ENCODE measurements around the gene RNF43.

RNF43 gene

GRCh38 chr17:58381124-58382035, 36.0 kb downstream of the RNF43 start:
- Histone ChIP-seq H3K27me3 (ENCODE audit: insufficient read depth, insufficient read length) (no peaks in the 10 kb centered on the region), H3K9me3 (ENCODE audit: insufficient read depth, low read length) (no peaks in the 10 kb centered on the region), H3K4me3 (ENCODE audit: insufficient read length, low read depth) (no peak overlapping the region), H3K36me3 (ENCODE audit: insufficient read depth, insufficient read length, low read length) (no peaks in the 10 kb centered on the region), H3K9ac (ENCODE audit: insufficient read length, low read depth) (no peak overlapping the region), H3K4me1 (ENCODE audit: insufficient read depth, insufficient read length) (peaks cover 10% of the 10 kb centered on the region)
- TF ChIP-seq YY1 (IDR thresholded peaks at IDR 0.05; ENCODE audit: insufficient read depth, insufficient read length) (no peak), ZNF274 (IDR thresholded peaks at IDR 0.05; ENCODE audit: low read depth, low read length) (no peak), SUZ12 (IDR thresholded peaks at IDR 0.05; ENCODE audit: extremely low read depth, insufficient read depth, insufficient read length) (no peak)
- no peak for DNase-seq (ENCODE audit: low read depth, low spot score)

GRCh38 chr17:58380207-58381123, 36.9 kb downstream of the RNF43 start:
- no peak for DNase-seq (ENCODE audit: low read depth, low spot score)
- Histone ChIP-seq H3K4me1 (ENCODE audit: insufficient read depth, insufficient read length) (peaks cover 10% of the 10 kb centered on the region), H3K9me3 (ENCODE audit: insufficient read depth, low read length) (no peaks in the 10 kb centered on the region), H3K36me3 (ENCODE audit: insufficient read depth, insufficient read length, low read length) (no peaks in the 10 kb centered on the region), H3K4me3 (ENCODE audit: insufficient read length, low read depth) (no peak overlapping the region), H3K27me3 (ENCODE audit: insufficient read depth, insufficient read length) (no peaks in the 10 kb centered on the region), H3K9ac (ENCODE audit: insufficient read length, low read depth) (no peak overlapping the region)
- TF ChIP-seq YY1 (IDR thresholded peaks at IDR 0.05; ENCODE audit: insufficient read depth, insufficient read length) (no peak), ZNF274 (IDR thresholded peaks at IDR 0.05; ENCODE audit: low read depth, low read length) (no peak), SUZ12 (IDR thresholded peaks at IDR 0.05; ENCODE audit: extremely low read depth, insufficient read depth, insufficient read length) (no peak)

- H3K4me3 ChIP-seq (ENCODE audit: insufficient read length, low read depth): no peak overlapping the region
- H3K9ac ChIP-seq (ENCODE audit: insufficient read length, low read depth): no peak overlapping the region
Measured at GRCh38 chr17:58379511-58379824, 37.9 kb downstream of the RNF43 start.

GRCh38 chr17:58378733-58379510, 38.4 kb downstream of the RNF43 start:
- TF ChIP-seq YY1 (IDR thresholded peaks at IDR 0.05; ENCODE audit: insufficient read depth, insufficient read length) (no peak), SUZ12 (IDR thresholded peaks at IDR 0.05; ENCODE audit: extremely low read depth, insufficient read depth, insufficient read length) (no peak), ZNF274 (IDR thresholded peaks at IDR 0.05; ENCODE audit: low read depth, low read length) (no peak)
- Histone ChIP-seq H3K9me3 (ENCODE audit: insufficient read depth, low read length) (no peaks in the 10 kb centered on the region), H3K4me1 (ENCODE audit: insufficient read depth, insufficient read length) (peaks cover 10% of the 10 kb centered on the region), H3K27me3 (ENCODE audit: insufficient read depth, insufficient read length) (no peaks in the 10 kb centered on the region), H3K9ac (ENCODE audit: insufficient read length, low read depth) (no peak overlapping the region), H3K36me3 (ENCODE audit: insufficient read depth, insufficient read length, low read length) (no peaks in the 10 kb centered on the region), H3K4me3 (ENCODE audit: insufficient read length, low read depth) (no peak overlapping the region)
- no peak for DNase-seq (ENCODE audit: low read depth, low spot score)

More at GRCh38 chr17:58379511-58379824, 37.9 kb downstream of the RNF43 start:
- no peak for DNase-seq (ENCODE audit: low read depth, low spot score)
- TF ChIP-seq ZNF274 (IDR thresholded peaks at IDR 0.05; ENCODE audit: low read depth, low read length) (no peak), SUZ12 (IDR thresholded peaks at IDR 0.05; ENCODE audit: extremely low read depth, insufficient read depth, insufficient read length) (no peak), YY1 (IDR thresholded peaks at IDR 0.05; ENCODE audit: insufficient read depth, insufficient read length) (no peak)
- H3K4me1 ChIP-seq (ENCODE audit: insufficient read depth, insufficient read length): peaks cover 10% of the 10 kb centered on the region
- no peaks in the 10 kb centered on the region for H3K9me3 ChIP-seq (ENCODE audit: insufficient read depth, low read length)
- no peaks in the 10 kb centered on the region for H3K36me3 ChIP-seq (ENCODE audit: insufficient read depth, insufficient read length, low read length)
- H3K27me3 ChIP-seq (ENCODE audit: insufficient read depth, insufficient read length): no peaks in the 10 kb centered on the region

- H3K4me3 ChIP-seq (ENCODE audit: insufficient read length, low read depth): no peak overlapping the region
- H3K9ac ChIP-seq (ENCODE audit: insufficient read length, low read depth): no peak overlapping the region
- H3K4me1 ChIP-seq (ENCODE audit: insufficient read depth, insufficient read length): peaks cover 14% of the 10 kb centered on the region
- TF ChIP-seq YY1 (IDR thresholded peaks at IDR 0.05; ENCODE audit: insufficient read depth, insufficient read length) (no peak), ZNF274 (IDR thresholded peaks at IDR 0.05; ENCODE audit: low read depth, low read length) (no peak), SUZ12 (IDR thresholded peaks at IDR 0.05; ENCODE audit: extremely low read depth, insufficient read depth, insufficient read length) (no peak)
- no peak for DNase-seq (ENCODE audit: low read depth, low spot score)
- H3K36me3 ChIP-seq (ENCODE audit: insufficient read depth, insufficient read length, low read length): peaks cover 6% of the 10 kb centered on the region
- H3K9me3 ChIP-seq (ENCODE audit: insufficient read depth, low read length): no peaks in the 10 kb centered on the region
- no peaks in the 10 kb centered on the region for H3K27me3 ChIP-seq (ENCODE audit: insufficient read depth, insufficient read length)
Measured at GRCh38 chr17:58377661-58378060, 39.7 kb downstream of the RNF43 start.

GRCh38 chr17:58377093-58377601, 40.2 kb downstream of the RNF43 start:
- Histone ChIP-seq H3K4me3 (ENCODE audit: insufficient read length, low read depth) (no peak overlapping the region), H3K36me3 (ENCODE audit: insufficient read depth, insufficient read length, low read length) (peaks cover 10% of the 10 kb centered on the region), H3K9ac (ENCODE audit: insufficient read length, low read depth) (no peak overlapping the region), H3K27me3 (ENCODE audit: insufficient read depth, insufficient read length) (no peaks in the 10 kb centered on the region), H3K4me1 (ENCODE audit: insufficient read depth, insufficient read length) (peaks cover 14% of the 10 kb centered on the region), H3K9me3 (ENCODE audit: insufficient read depth, low read length) (no peaks in the 10 kb centered on the region)
- no peak for DNase-seq (ENCODE audit: low read depth, low spot score)
- TF ChIP-seq ZNF274 (IDR thresholded peaks at IDR 0.05; ENCODE audit: low read depth, low read length) (no peak), SUZ12 (IDR thresholded peaks at IDR 0.05; ENCODE audit: extremely low read depth, insufficient read depth, insufficient read length) (no peak), YY1 (IDR thresholded peaks at IDR 0.05; ENCODE audit: insufficient read depth, insufficient read length) (no peak)
